Activated naive CD4-positive, alpha-beta T cell treated with anti-CD3 and anti-CD28 coated beads, Interleukin-2, amount 10 ng/mL, durations not matched to agents 7 days and 5 days (primary cell): Measurements from ENCODE around the gene XIST.
"Not testable (repeated sequence)": the region's sequence is repeated elsewhere in the genome, so short reads cannot be mapped to it uniquely, and the experiment has no call there.

Experiments used
- CTCF ChIA-PET: fragments of 350-600 bp; sonication (Branson Sonifier 250); formaldehyde crosslinking; loops from one replicate; lab custom pipeline; 2021; ENCODE audit warnings: antibody characterized with exemption; lab: Charles Lee
- DNase-seq: peaks from one replicate; pipeline ENCODE4 v3.0.0-alpha.2; 2020
- H3K27ac Mint-ChIP-seq: one replicate; pipeline ENCODE4 v1.8.0; 2021; ENCODE audit warnings: mild to moderate bottlenecking, moderate library complexity, mixed read lengths
- H3K27me3 Mint-ChIP-seq: one replicate; pipeline ENCODE4 v1.8.0; 2021; ENCODE audit warnings: mild to moderate bottlenecking, mixed read lengths
- H3K36me3 Mint-ChIP-seq: one replicate; pipeline ENCODE4 v1.8.0; 2021; ENCODE audit warnings: mixed read lengths
- H3K4me1 Mint-ChIP-seq: one replicate; pipeline ENCODE4 v1.8.0; 2021; ENCODE audit warnings: mixed read lengths
- H3K4me3 Mint-ChIP-seq: one replicate; pipeline ENCODE4 v1.8.0; 2021; ENCODE audit warnings: mild to moderate bottlenecking, moderate library complexity, mixed read lengths
- H3K9me3 Mint-ChIP-seq: one replicate; pipeline ENCODE4 v1.8.0; 2021; ENCODE audit warnings: mixed read lengths

Gene XIST

GRCh38 chrX:73852467-73852866, at the start of gene XIST:
XIST (minus strand) TSS chrX:73852714.
- no peak for DNase-seq
- Mint-ChIP-seq H3K4me3 (no peak within 1 kb of the TSS), H3K27ac (no peak within 1 kb of the TSS), H3K27me3 (no peaks in the 10 kb centered on the region), H3K36me3 (no peaks in the 10 kb centered on the region), H3K4me1 (no peaks in the 10 kb centered on the region), H3K9me3 (no peaks in the 10 kb centered on the region)
- CTCF ChIA-PET: interaction anchor here (1.9 kb wide), 1 partner anchor 281 kb away, joined by 6 read pairs; no protein-coding TSS in a partner anchor

DNA sequence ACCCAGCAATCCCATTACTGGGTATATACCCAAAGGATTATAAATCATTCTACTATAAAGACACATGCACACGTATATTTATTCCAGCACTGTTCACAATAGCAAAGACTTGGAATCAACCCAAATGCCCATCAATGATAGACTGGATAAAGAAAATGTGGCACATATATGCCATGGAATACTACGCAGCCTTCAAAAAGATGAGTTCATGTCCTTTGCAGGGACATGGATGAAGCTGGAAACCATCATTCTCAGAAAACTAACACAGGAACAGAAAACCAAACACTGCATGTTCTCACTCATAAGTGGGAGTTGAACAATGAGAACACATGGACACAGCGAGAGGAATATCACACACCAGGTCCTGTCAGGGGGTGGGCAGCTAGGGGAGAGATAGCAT, 45.8 kb upstream of the XIST start:
- CTCF ChIA-PET, H3K4me1 Mint-ChIP-seq, H3K36me3 Mint-ChIP-seq, DNase-seq, H3K27me3 Mint-ChIP-seq, H3K27ac Mint-ChIP-seq, H3K4me3 Mint-ChIP-seq, H3K9me3 Mint-ChIP-seq: not testable (repeated sequence)

DNA sequence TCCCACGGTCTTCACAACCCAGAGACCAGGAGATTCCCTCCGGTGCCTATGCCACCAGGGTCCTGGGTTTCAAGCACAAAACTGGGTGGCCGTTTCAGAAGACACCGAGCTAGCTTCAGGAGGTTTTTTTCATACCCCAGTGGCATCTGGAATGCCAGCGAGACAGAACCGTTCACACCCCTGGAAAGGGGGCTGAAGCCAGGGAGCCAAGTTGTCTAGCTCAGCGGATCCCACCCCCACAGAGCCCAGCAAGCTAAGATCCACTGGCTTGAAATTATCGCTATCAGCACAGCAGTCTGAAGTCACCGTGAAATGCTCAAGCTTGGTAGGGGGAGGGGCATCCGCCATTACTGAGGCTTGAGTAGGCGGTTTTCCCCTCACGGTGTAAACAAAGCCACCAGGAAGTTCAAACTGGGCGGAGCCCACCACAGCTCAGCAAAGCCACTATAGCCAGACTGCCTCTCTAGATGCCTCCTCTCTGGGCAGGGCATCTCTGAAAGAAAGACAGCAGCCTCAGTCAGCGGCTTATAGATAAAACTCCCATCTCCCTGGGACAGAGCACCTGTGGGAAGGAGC, 40.1 kb upstream of the XIST start:
- H3K27me3 Mint-ChIP-seq, H3K9me3 Mint-ChIP-seq, H3K36me3 Mint-ChIP-seq, H3K4me3 Mint-ChIP-seq, H3K4me1 Mint-ChIP-seq, CTCF ChIA-PET, H3K27ac Mint-ChIP-seq: not testable (repeated sequence)
- peak; percentile 25 for DNase-seq

GRCh38 chrX:73882260-73882659, 29.7 kb upstream of the XIST start:
- H3K9me3 Mint-ChIP-seq, H3K4me1 Mint-ChIP-seq, DNase-seq, H3K36me3 Mint-ChIP-seq, H3K27me3 Mint-ChIP-seq, CTCF ChIA-PET, H3K4me3 Mint-ChIP-seq, H3K27ac Mint-ChIP-seq: not testable (repeated sequence)

DNA sequence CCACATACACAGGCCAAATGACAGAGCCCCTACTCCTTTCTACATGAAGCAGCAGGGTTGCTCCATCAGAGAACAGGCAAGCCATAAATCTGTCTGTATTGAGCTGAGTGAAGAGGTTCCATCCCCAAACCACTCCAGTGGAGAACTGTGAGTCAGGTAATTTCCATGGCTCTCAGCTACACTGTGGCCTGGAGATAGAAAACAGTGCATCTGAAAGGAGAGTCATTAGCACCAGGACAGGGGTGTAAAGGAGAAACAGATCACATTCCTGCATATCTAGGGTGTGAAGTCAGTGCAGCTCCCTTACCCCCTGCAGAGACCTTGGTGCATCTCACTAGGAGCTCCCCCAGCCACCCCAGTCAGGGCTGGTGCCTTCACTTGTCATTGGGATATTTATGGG, 25.2 kb upstream of the XIST start:
- Mint-ChIP-seq H3K27me3 (no peaks in the 10 kb centered on the region), H3K4me3 (no peak overlapping the region), H3K4me1 (no peaks in the 10 kb centered on the region), H3K36me3 (no peaks in the 10 kb centered on the region), H3K9me3 (peaks cover 7% of the 10 kb centered on the region), H3K27ac (no peak overlapping the region)
- CTCF ChIA-PET: no interaction called here
- DNase-seq: no peak

GRCh38 chrX:73876911-73877310, 24.4 kb upstream of the XIST start:
- Mint-ChIP-seq H3K9me3 (peaks cover 7% of the 10 kb centered on the region), H3K4me3 (no peak overlapping the region), H3K27me3 (no peaks in the 10 kb centered on the region), H3K27ac (no peak overlapping the region), H3K36me3 (no peaks in the 10 kb centered on the region), H3K4me1 (peaks cover 3% of the 10 kb centered on the region)
- no peak for DNase-seq
- CTCF ChIA-PET: no interaction called here

DNA sequence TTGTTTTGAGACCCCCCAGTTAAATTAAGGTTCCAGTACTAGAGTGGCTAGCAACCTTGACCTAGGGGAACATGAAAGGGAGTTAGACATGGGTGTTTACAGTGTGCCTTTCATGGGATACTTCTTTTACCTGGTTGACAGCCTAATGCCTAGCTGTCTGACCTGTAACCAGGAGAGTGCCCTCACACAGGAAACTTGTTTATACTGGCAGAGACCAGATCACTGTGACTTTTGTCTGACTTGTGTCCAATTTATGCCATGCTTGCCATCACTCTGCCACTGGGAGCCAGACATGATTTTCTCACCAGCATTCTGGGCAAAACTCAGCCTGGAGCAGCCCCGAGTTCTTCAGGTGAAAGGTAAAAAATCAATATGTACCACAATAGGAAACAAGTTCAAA, 16.4 kb upstream of the XIST start:
- DNase-seq: no peak
- no peaks in the 10 kb centered on the region for H3K36me3 Mint-ChIP-seq
- H3K27ac Mint-ChIP-seq: no peak overlapping the region
- H3K4me3 Mint-ChIP-seq: no peak overlapping the region
- no peaks in the 10 kb centered on the region for H3K9me3 Mint-ChIP-seq
- H3K27me3 Mint-ChIP-seq: no peaks in the 10 kb centered on the region
- peaks cover 7% of the 10 kb centered on the region for H3K4me1 Mint-ChIP-seq
- CTCF ChIA-PET: no interaction called here

DNA sequence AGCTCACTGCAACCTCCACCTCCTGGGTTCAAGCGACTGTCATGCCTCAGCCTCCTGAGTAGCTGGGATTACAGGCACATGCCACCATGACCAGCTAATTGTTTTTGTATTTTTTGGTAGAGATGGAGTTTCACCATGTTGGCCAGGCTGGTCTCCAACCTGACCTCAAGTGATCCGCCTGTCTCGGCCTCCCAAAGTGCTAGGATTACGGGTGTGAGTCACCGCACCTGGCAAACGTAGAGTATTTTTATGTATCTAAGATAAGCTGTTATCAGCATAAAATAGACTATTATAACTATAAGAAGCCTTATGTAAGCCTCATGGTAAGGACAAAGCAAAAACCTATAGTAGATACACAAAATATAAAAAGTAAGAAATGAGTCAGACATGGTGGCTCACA, 14.6 kb upstream of the XIST start:
- Mint-ChIP-seq H3K4me3 (no peak overlapping the region), H3K27ac (no peak overlapping the region), H3K27me3 (no peaks in the 10 kb centered on the region), H3K36me3 (no peaks in the 10 kb centered on the region), H3K9me3 (no peaks in the 10 kb centered on the region), H3K4me1 (peaks cover 6% of the 10 kb centered on the region)
- CTCF ChIA-PET: no interaction called here
- DNase-seq: no peak

DNA sequence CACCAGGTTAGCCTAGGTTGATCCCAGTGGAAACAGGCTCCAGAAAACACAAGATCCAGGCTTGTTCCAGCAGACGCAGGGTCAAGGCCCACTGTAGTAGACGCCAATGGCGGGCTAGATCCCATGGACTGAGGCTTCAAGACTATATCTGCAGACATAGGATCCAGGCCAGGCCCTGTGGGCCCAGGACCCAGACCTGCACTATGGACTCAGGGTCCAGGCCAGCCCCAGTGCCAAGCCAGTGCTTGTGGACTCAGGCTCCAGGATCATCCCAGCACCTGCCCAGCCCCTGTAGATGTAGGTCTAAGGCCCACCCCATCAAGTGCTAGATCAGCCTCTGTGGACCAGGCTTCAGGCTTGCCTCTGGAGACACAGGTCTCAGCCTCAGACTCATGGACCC, 11.3 kb upstream of the XIST start:
- Mint-ChIP-seq H3K27me3 (no peaks in the 10 kb centered on the region), H3K4me3 (no peak overlapping the region), H3K36me3 (no peaks in the 10 kb centered on the region), H3K27ac (no peak overlapping the region), H3K4me1 (no peaks in the 10 kb centered on the region), H3K9me3 (no peaks in the 10 kb centered on the region)
- CTCF ChIA-PET: no interaction called here
- DNase-seq: no peak

- Mint-ChIP-seq H3K4me1 (no peaks in the 10 kb centered on the region), H3K36me3 (no peaks in the 10 kb centered on the region), H3K4me3 (no peak overlapping the region), H3K27ac (no peak overlapping the region), H3K27me3 (no peaks in the 10 kb centered on the region), H3K9me3 (no peaks in the 10 kb centered on the region)
- CTCF ChIA-PET: no interaction called here
- DNase-seq: no peak
Measured at GRCh38 chrX:73863268-73863667, 10.8 kb upstream of the XIST start.

DNA sequence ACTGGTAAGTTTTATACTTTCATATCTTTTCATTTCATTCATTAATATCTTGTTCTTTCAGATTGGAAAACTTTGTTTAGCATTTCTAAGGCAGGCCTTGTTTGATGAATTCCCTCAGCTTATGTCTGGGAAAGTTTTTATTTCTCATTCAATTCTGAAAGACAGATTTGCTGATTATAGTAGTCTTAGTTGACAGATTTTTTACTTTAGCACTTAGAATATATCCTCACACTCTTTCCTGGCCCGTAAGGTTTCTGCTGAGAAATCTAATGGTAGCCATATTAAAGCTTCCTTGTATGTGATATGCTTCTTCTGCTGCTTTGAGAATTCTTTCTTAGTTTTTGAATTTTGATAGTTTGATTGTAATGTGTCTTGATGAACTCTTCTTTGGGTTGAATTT, 7.1 kb upstream of the XIST start:
- CTCF ChIA-PET: interaction anchor here (1.5 kb wide), 1 partner anchor 156 kb away, joined by 3 read pairs; no protein-coding TSS in a partner anchor
- H3K9me3 Mint-ChIP-seq: no peaks in the 10 kb centered on the region
- DNase-seq: no peak
- H3K4me1 Mint-ChIP-seq: no peaks in the 10 kb centered on the region
- no peaks in the 10 kb centered on the region for H3K27me3 Mint-ChIP-seq
- no peaks in the 10 kb centered on the region for H3K36me3 Mint-ChIP-seq
- H3K4me3 Mint-ChIP-seq: no peak overlapping the region
- no peak overlapping the region for H3K27ac Mint-ChIP-seq

- Mint-ChIP-seq H3K36me3 (no peaks in the 10 kb centered on the region), H3K4me3 (no peak overlapping the region), H3K9me3 (no peaks in the 10 kb centered on the region), H3K27me3 (no peaks in the 10 kb centered on the region), H3K4me1 (no peaks in the 10 kb centered on the region), H3K27ac (no peak overlapping the region)
- CTCF ChIA-PET: interaction anchor here (0.7 to 1.4 kb wide), 4 partner anchors 160 to 280 kb away, joined by 3 to 9 read pairs (median 3); no protein-coding TSS in a partner anchor
- DNase-seq: peak; percentile 64
Measured at GRCh38 chrX:73855546-73855945, 3.0 kb upstream of the XIST start.

- Mint-ChIP-seq H3K9me3 (no peaks in the 10 kb centered on the region), H3K4me1 (no peaks in the 10 kb centered on the region), H3K4me3 (no peak overlapping the region), H3K27me3 (no peaks in the 10 kb centered on the region), H3K27ac (no peak overlapping the region), H3K36me3 (no peaks in the 10 kb centered on the region)
- CTCF ChIA-PET: no interaction called here
- no peak for DNase-seq
Measured at GRCh38 chrX:73852022-73852421, 492 bp downstream of the XIST start.

- Mint-ChIP-seq H3K9me3 (no peaks in the 10 kb centered on the region), H3K27ac (no peak overlapping the region), H3K27me3 (no peaks in the 10 kb centered on the region), H3K4me3 (no peak overlapping the region), H3K36me3 (no peaks in the 10 kb centered on the region), H3K4me1 (no peaks in the 10 kb centered on the region)
- DNase-seq: no peak
- CTCF ChIA-PET: no interaction called here
Measured at GRCh38 chrX:73851014-73852009, 1.2 kb downstream of the XIST start.
